ENCODE measurements around the gene AP2S1.
A peak's percentile ranks its signal among the peaks of the same experiment; 100 is the strongest.
"Not testable (repeated sequence)": the region's sequence is repeated elsewhere in the genome, so short reads cannot be mapped to it uniquely, and the experiment has no call there.

Gene AP2S1

GRCh38 chr19:46860125-46860845, 9.6 kb upstream of the AP2S1 start:
- no peak for TF ChIP-seq CTCF (IDR thresholded peaks at IDR 0.05; ENCODE audit: insufficient read depth, low read length, poor library complexity, severe bottlenecking)
- peak overlapping the region; percentile 91 for H3K4me3 ChIP-seq (replicated peaks; ENCODE audit: low read depth, low read length)
- peak; percentile 99 for DNase-seq (ENCODE audit: extremely low read depth, insufficient read length)

GRCh38 chr19:46859637-46860124, 9.0 kb upstream of the AP2S1 start:
- TF ChIP-seq CTCF (IDR thresholded peaks at IDR 0.05; ENCODE audit: insufficient read depth, low read length, poor library complexity, severe bottlenecking): no peak
- Histone ChIP-seq H3K4me3 (replicated peaks; ENCODE audit: low read depth, low read length) (peak overlapping the region; percentile 49), H3K27me3 (replicated peaks; ENCODE audit: control insufficient read depth, insufficient read depth, low read length) (no peaks in the 10 kb centered on the region), H3K36me3 (ENCODE audit: control insufficient read depth, insufficient read depth, low read length) (no peaks in the 10 kb centered on the region)
- DNase-seq (ENCODE audit: extremely low read depth, insufficient read length): no peak

More at GRCh38 chr19:46860125-46860845, 9.6 kb upstream of the AP2S1 start:
- Histone ChIP-seq H3K36me3 (ENCODE audit: control insufficient read depth, insufficient read depth, low read length) (no peaks in the 10 kb centered on the region), H3K27me3 (replicated peaks; ENCODE audit: control insufficient read depth, insufficient read depth, low read length) (no peaks in the 10 kb centered on the region)

GRCh38 chr19:46856062-46857022, 5.7 kb upstream of the AP2S1 start:
- TF ChIP-seq CTCF (IDR thresholded peaks at IDR 0.05; ENCODE audit: insufficient read depth, low read length, poor library complexity, severe bottlenecking): peak; percentile 91
- no peaks in the 10 kb centered on the region for H3K36me3 ChIP-seq (ENCODE audit: control insufficient read depth, insufficient read depth, low read length)
- H3K4me3 ChIP-seq (replicated peaks; ENCODE audit: low read depth, low read length): peak overlapping the region; percentile 36
- no peaks in the 10 kb centered on the region for H3K27me3 ChIP-seq (replicated peaks; ENCODE audit: control insufficient read depth, insufficient read depth, low read length)
- DNase-seq (ENCODE audit: extremely low read depth, insufficient read length): peak; percentile 79

GRCh38 chr19:46854698-46855097, 4.1 kb upstream of the AP2S1 start:
- H3K36me3 ChIP-seq (ENCODE audit: control insufficient read depth, insufficient read depth, low read length); DNase-seq (ENCODE audit: extremely low read depth, insufficient read length); H3K27me3 ChIP-seq (replicated peaks; ENCODE audit: control insufficient read depth, insufficient read depth, low read length); H3K4me3 ChIP-seq (replicated peaks; ENCODE audit: low read depth, low read length): not testable (repeated sequence)

GRCh38 chr19:46852830-46853229, 2.2 kb upstream of the AP2S1 start:
- TF ChIP-seq CTCF (IDR thresholded peaks at IDR 0.05; ENCODE audit: insufficient read depth, low read length, poor library complexity, severe bottlenecking): no peak
- DNase-seq (ENCODE audit: extremely low read depth, insufficient read length): no peak
- Histone ChIP-seq H3K27me3 (replicated peaks; ENCODE audit: control insufficient read depth, insufficient read depth, low read length) (no peaks in the 10 kb centered on the region), H3K4me3 (replicated peaks; ENCODE audit: low read depth, low read length) (no peak overlapping the region), H3K36me3 (ENCODE audit: control insufficient read depth, insufficient read depth, low read length) (no peaks in the 10 kb centered on the region)

GRCh38 chr19:46849610-46850009, 1.0 kb downstream of the AP2S1 start:
- no peak for DNase-seq (ENCODE audit: extremely low read depth, insufficient read length)
- Histone ChIP-seq H3K27me3 (replicated peaks; ENCODE audit: control insufficient read depth, insufficient read depth, low read length) (no peaks in the 10 kb centered on the region), H3K36me3 (ENCODE audit: control insufficient read depth, insufficient read depth, low read length) (no peaks in the 10 kb centered on the region), H3K4me3 (replicated peaks; ENCODE audit: low read depth, low read length) (peak overlapping the region; percentile 99)
- no peak for TF ChIP-seq CTCF (IDR thresholded peaks at IDR 0.05; ENCODE audit: insufficient read depth, low read length, poor library complexity, severe bottlenecking)
